ENCODE results near the gene CNTN4.

GRCh38 chr3:2684046-2684445 lies 585.4 kb downstream of the CNTN4 start:
- no peak for TF ChIP-seq POLR2AphosphoS5 (IDR thresholded peaks at IDR 0.05; ENCODE audit: borderline replicate concordance, low read depth, low read length)
- TF ChIP-seq EZH2 (IDR thresholded peaks at IDR 0.05) = no peak

Measured in SK-N-MC (cell line).